ENCODE results near the gene CEBPE.
"Not testable (repeated sequence)": the region's sequence is repeated elsewhere in the genome, so short reads cannot be mapped to it uniquely, and the experiment has no call there.

The CEBPE gene

DNA sequence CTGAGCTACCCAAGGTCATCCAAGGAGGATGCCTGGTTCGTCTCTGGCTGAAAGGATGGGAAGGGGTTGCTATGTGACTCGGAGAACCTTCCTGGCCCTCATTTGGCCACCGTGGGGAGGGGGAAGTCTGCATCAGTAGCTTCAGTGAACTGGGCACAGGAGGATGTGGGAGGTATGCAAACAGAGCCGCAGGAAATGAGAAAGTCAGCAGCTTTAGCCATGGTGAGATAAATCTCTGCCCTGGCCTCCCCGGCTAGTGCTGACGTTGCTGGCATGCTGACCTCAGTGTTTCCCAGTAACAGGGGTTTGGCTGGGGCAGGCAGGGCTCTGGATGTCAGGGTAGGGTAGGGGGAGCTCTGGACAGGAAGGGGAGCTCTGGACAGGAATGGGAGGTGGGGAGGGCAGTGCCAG lies 2.3 kb upstream of the CEBPE start:
- no peak for DNase-seq (ENCODE audit: low read depth)

DNA sequence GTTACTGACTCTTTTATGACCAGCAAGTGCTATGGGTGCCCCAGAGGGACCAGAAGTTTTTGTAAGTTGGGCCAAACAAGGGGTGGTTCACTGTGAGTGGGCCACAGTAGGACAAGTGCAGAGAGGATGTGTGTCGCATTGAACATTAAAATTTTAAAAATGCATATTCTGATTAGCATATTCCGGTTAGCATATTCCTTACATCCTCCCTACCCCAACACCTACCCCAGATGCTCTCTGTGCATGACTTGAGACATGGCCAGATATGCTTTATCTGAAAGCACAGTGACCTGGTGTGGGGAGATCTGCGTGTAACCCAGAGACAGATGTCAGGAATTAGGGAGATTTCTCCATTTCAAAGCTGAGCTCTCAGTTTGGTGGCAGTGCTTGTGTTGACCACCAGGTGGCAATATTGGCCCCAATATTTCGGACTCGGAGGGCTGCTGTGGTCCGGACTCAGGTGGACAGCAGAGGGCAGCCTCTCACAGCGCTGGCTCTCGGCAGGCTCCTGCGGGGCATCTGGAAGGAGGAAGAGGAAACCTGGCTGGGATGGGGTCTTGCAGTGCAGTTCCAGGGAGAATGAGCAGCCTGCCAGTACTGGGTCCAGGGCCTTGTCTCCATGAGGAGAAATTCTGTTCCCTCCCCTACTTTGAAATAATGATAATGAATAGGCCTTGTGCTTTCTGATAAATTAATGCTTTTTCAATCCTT lies 1.6 kb upstream of the CEBPE start:
- DNase-seq (ENCODE audit: low read depth) = peak; percentile 73

DNA sequence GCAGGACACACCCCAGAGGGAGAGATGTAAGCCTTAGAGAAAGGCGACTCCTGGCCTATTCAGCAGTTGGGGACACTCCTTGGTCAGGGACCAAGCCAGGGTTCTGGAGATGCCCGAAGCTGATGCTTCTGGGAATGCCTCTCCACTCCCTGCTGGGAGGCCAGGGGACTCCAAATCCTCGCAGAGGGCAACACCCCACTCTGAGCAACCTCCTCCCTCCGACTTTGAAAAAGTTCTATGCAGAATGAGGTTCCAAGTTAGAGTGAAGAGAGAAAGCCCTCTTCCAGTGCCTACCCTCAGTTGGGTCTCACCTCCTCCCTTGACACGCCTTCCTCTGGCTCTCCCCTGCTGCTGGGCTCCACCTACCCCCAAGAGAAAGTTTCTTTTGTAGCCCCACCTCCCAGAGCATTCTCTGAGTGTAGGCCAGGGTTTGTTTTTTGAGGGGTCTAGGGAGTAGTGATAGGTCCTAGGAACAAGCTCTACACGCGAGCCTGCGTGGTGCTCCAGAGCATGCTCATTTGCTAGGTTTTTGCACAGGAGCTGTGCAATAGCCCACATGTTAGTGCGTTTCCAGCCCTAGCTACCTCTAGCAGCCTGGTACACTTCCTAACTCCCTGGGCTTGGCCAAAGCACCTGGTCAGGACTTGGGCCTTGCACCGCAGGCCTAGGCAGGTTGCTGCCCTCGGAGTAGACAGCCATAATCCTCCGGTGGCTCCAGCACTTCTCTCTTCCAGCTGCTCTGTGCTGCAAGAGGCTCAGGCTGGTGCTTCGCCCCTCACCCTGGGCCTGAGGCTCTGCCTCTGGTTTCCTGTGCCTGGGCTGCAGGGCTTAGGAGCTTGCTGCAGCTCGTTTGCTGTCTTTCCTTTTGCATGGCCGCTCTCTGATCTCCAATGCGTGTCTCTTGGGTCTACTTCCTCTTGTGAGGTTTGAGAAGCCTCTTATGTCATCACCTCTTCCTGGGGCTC lies 590 bp upstream of the CEBPE start:
- DNase-seq (ENCODE audit: low read depth) = no peak

DNA sequence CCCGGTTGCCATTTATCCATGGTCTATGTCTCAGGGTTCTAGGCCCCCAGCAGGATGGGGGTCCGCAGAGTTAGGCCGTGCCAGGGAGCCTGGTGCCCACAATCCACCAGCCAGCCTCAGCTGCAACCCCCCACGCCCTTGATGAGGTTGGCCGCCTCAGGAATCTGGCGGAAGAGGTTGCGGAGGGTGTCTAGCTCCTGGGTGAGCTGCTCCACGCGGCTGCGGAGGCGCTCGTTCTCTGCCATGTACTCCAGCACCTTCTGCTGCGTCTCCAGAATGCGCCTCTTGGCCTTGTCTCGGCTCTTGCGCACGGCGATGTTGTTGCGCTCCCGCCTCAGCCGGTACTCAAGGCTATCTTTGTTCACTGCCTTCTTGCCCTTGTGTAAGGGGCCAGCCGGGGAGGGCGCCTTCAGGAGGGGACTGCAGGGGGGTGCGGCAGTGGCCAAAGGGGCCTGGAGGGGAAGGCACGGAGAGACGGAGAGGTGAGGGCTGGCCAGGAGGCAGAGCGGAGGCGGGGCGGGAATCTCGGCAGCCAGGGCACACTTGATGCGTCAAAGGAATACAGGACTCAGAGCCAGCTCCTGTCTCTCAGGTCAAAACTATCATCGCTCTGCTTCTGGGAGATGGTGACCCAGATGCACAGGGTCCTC lies 1.6 kb downstream of the CEBPE start:
- no peak for DNase-seq (ENCODE audit: low read depth)

DNA sequence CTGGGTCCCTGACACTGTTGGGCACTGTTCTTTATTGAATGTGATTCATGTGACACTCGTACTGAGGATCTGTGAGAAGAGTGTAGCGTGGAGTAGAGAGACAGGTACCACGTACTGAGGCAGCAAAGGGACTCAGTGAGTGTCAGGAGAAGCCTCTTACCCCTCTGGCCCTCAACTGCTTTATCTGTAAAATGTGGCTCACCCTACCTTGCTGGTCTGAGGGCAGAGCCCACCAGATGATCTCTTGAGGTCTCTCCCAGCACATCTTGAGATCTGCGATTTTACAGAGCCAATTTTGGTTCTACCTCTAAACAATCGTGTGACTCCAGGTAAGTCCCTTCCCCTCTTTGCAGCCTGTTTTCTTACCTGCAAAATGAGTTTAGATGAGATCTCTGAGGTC lies 3.1 kb downstream of the CEBPE start:
- no peak for DNase-seq (ENCODE audit: low read depth)

DNA sequence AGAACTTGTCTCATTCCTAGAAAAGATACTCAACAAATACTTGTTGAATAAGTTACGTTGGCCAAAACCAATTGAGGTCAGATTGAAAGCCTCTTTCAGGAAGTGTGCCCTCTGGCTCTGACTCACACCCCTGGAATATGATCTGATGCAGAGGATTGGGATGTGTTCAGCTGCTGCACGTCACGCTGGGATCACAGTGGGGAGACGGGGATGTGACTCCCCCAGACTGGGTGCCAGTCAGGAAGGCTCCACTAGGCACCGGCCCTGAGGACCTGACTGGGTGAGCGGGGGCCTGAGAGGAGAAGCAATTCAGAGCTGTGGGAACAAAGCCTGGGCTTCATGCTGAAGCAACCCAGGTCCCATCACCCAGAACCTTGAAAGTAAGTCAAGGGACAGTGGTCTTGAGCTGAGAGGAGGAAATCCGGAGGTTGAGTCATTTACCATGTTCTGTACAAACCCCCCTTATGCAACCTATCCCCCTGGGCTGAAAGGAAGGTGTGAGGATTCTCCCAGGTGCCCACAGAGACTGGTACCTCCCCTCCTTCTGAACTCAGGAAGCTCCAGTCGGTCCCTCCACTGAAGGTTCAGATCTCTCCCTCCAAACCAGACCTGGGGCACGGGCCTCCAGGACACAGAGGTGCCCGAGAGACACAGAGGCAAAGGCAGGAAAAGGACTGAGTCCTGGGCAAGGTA lies 3.9 kb downstream of the CEBPE start:
- DNase-seq (ENCODE audit: low read depth) = peak; percentile 71

DNA sequence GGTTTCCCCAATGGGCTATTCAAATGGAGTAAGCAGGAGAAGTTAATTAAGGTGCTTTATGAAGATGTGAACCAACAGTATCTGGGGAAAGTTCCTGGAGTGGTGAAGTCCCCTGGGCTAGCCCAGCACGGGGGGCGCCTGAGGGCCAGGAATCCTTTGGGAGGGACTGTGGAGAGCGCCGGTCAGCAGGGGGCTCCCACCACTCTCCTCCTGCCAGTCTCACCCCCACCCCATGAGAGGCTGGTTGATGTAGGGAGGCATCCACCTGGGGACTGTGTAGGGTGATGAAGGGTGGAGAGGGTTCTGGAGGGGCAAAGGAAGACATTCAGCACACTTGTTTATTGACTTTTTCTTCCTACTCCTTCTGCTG lies 4.4 kb downstream of the CEBPE start:
- no peak for DNase-seq (ENCODE audit: low read depth)

DNA sequence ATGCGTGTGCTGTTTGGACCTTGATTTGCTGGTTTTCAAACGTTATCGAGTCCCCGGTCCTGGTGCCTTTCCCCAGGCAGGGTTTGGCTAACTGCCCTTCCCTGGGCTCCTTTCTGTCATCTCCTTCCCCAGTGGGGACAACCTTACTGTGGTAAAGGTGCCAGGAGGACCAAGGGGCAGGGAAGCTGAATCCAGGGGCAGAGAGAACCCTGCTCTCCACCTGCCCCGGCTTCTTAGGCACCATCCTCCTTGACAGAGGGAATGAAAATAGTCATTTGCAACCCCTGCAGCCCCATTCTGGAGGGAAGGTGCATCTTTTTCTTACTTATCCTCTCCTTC lies 5.0 kb downstream of the CEBPE start:
- DNase-seq (ENCODE audit: low read depth) = no peak

DNA sequence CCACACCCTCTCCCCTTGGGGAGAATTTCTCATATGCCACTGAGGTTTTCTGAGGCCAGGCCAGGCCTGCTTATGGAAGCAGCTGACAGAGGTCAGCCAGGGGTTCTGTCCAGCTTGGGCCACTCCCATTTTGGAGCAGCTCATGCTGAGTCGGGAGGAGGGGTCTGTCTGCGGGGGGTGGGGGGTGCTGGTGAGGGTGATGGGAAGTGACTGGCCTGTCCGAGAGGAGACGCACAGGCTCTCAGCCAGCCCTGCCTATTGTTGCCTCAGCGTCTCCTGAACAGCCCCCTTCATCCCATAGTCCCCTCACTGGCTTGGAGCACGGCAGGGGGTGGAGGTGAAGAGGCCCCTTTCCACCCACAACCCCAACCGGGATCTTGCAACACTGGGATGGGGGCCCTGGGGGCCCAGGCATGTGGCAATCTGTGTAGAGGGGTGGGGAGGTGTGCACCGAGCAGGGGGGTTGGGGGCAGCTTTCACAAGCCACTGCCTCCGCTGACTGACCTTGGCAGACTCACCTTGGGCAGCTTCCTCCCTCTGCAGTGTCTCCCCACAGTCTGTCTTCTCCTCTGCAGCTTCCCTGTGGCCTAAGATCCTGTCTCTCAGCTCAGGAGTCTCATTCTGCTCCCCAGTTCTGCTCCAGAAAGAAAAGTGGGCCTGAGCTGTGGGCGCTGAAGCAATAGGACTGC lies 5.5 kb downstream of the CEBPE start:
- peak; percentile 43 for DNase-seq (ENCODE audit: low read depth)

DNA sequence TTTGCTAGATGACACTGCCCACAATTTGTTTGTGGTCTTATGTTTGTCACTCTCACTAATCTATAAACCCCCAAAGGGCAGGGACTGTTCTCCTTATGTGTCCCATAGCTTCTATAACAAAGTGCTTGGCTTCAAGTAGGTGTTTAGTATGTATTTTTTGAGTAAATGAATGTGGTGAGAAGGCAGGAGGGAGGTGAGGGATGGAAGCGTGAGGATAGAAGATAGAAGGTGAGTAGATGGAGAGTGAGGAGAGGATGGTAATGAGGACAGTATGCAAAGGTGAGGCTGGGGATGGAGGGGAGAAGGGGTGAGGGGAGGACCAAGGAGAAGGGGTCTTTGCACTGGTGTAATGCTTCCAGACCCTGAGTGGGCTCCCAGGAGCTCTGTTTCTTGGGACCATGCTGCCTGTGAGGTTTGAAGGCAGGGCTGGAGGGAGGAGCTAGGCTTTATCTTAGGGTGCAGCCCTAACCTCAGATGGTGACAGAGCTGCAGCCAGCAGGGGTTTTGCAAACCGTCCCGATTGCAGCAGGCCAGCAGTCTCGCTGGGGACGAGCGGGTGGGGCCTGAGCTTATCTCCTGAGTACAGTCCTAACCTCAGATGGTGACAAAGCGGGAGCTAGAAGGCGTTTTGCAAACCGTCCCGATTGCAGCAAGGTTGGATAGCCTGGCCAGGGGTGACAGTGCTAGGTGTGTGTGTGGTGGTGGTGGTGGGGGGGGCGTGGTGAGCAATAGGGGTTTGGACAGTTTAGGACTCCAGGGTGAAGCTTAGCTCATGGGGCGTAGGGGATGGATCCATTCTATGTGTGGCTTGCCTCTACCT lies 6.5 kb downstream of the CEBPE start:
- DNase-seq (ENCODE audit: low read depth) = no peak

DNA sequence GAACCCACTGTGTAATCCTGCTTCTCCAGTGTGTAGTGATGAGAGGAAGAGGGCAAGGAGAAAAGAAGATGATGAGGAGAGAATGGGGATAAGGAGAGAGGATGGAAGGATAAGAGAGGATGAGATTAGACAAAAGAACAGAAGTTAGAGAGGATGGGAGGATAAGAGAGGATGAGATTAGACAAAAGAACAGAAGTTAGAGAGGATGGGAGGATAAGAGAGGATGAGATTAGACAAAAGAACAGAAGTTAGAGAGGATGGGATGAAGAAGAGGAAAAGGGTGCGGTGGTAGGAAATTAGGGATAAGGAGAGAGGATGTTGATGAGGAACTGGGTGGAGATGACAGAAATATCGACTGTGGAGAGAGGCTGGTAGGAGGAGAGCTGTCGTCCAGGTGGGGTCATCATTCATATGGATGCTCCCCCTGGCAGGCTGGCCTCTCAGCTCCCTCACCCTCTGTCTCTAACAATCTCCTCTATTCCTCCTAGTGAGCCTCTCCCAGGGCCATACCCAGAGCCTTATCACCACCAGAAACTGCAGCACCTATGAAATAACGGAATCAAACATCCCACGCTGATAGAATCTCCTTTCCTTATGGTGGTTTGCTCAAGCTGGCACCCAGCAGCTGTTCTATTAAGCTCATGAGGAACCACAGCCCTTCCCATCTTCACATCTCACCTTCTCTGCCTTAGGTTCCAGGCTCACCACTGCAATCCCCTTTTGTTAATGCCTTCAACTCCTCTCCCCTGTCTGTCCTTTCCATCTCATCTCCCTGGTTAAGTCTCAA lies 8.3 kb downstream of the CEBPE start:
- no peak for DNase-seq (ENCODE audit: low read depth)

DNA sequence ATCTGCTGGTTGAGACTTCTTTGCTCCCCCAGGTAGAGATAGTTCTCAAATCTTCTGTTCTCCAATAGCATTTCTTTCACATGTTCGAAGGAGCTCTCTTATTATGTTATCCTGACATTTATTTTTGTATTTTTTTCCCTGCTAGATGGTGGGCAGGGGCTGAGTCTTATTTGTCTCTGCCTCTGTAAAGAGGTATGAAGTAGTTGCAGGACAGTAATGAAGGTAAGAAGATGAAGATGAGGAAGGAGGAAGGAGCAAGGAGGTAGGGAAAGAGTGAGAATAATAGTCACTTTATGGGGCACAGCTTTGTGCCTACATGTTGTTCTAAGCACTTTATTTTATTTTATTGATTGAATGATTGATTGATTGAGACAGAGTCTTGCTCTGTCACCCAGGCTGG lies 9.3 kb downstream of the CEBPE start:
- DNase-seq (ENCODE audit: low read depth) = no peak

DNA sequence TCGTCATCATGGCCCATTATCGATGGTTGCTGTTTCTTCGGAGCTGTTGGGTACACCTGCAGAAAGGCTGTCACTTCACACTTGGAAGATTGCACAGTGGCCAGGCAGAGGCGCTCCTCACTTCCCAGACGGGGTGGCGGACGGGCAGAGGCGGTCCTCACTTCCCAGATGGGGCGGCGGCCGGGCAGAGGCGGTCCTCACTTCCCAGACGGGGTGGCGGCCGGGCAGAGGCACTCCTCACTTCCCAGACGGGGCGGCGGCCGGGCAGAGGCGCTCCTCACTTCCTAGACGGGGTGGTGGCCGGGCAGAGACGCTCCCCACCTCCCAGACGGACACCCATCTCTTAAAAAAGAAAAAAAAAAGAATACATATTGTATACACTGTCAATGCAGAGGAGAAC lies 10.9 kb downstream of the CEBPE start:
- not testable (repeated sequence) for DNase-seq (ENCODE audit: low read depth)

DNA sequence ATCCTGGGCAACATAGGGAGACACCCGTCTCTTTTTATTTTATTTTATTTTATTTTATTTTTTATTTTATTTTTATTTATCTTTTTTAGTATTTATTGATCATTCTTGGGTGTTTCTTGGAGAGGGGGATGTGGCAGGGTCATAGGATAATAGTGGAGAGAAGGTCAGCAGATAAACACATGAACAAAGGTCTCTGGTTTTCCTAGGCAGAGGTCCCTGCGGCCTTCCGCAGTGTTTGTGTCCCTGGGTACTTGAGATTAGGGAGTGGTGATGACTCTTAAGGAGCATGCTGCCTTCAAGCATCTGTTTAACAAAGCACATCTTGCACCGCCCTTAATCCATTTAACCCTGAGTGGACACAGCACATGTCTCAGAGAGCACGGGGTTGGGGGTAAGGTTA lies 11.4 kb downstream of the CEBPE start:
- DNase-seq (ENCODE audit: low read depth) = not testable (repeated sequence)

DNA sequence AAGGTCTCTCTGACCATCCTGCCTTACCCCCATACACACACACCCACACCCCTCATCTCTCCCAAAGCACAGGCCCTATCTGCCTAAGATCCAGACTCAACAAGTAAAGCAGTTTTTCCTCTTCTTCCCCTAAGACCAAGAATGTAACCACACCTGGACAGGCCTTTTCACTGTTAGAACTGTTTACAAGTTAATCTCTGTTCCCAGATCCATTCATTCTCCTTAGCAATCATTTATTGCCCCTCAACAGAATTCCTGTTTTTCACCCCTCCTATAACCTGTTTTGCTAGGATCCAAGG lies 12.4 kb downstream of the CEBPE start:
- DNase-seq (ENCODE audit: low read depth) = no peak

DNA sequence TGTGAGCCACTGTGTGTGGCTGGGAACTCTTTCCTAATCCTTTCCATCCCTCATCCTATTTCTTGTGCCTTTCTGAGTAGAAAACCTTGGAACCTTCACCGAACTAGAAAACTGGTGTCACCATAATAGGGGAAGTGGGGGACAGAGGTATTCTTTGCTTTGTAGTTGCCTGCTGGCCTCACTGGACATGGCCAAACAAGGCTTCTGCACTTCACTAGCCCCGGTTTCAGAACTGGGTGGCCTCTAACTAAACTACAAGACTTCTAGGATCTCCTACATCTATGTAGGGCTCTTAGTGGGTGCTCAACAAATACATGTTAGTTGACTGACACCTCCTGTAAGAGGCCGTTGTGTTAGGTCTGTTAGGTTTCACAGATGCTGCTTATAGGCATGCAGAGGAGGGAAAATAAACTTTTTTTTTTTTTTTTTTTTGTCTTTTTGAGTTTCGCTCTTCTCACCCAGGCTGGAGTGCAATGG lies 13.7 kb downstream of the CEBPE start:
- no peak for DNase-seq (ENCODE audit: low read depth)

DNA sequence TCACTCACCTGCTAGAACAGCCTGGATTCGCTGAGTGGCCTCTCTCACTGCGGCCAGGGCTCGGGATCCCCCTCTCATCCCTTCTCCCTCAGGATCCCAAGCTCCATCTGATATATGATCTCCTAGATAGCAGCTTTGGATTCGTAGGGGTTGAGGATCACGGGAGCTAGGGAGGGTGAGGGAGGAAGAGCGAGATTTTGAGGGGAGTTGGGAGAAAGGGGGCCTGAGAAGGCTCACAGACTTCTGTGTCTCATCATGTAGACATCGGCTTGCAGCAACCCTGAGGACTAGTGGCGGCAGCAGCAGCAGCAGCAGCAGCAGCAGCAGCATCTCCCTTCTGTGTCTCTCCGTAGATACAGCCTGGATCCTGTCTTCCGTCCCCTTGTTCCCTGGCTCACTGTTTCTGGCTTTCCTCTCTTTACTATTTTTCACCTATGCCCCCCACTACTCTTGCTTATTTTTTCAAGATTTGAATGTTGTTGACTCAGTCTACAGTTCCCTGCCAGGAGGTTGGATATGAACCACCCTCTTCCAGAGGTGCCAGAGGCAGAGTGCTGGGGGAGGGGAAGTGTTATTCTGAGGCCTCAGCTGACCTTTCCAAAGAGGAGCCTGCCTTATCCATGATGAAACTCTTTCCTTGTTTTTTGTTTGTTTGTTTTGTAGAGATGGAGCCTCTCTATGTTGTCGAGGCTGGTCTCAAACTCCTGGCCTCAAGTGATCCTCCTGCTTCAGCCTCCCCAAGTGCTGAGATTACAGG lies 14.3 kb downstream of the CEBPE start, which contains the start of gene CIROP:
Gene CIROP, minus strand, starts transcription at position 399 of the 757 bp plus-strand sequence. Its CDS starts 69 bp downstream, at position 330.
- no peak for DNase-seq (ENCODE audit: low read depth)

DNA sequence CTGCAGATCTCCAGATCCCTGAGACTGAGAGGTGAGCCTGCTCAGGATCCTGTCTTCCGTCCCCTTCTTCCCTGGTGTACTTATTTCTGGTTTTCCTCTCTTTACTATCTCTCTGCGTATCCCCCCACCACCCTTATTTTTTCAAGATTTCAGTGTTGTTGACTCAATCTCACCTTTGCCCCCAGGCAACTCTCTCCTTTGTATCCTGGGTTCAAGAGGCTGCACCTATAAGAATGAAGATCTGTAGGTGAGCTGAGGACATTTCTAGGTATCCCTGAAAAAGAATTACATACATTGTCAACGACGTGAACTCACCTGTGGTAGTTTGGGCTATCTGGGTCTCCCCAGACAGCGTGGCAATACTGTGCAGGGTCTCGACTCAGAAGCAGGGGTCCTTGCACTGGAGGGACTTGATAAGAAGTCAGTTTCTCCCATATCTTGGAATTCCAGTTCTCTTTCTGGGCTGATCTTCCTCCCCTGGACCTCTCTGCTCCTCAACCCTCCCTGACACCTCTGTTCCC lies 14.9 kb downstream of the CEBPE start:
- no peak for DNase-seq (ENCODE audit: low read depth)

DNA sequence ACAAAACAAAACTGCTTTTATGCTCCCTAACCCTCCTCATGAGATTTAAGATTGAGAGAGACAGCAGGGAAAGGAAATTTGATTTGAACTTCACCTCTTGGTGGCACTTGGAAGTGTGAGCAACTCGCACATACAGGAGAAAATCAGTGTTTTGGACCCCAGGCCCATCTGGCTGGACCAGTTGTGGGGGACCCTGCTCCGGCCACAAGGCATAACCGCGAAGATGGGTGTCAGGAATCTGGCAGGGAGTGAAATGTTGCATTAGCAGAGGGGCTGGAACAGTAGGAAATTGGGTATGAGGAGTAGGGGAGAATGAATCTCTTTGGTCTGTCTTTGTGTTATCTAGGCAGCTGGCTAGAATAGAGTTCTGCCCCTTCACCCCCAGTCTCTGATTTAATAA lies 15.5 kb downstream of the CEBPE start:
- DNase-seq (ENCODE audit: low read depth) = no peak

Data from fibroblast of the conjunctiva (primary cell).